C4-2B (cell line): ENCODE measurements around the gene CLDN2.

Experiments
- ZFX ChIP-seq: fragments of 450-650 bp; IDR thresholded peaks from 2 replicates; pipeline ENCODE4 v1.6.1; 2017
- TF ChIP-seq, protein P1 (sequence below): fragments of 450-650 bp; conservative IDR thresholded peaks from 2 replicates; pipeline ENCODE4 v1.5.1; 2017; ENCODE audit warnings: mild to moderate bottlenecking

- TF ChIP-seq, protein P1, sequence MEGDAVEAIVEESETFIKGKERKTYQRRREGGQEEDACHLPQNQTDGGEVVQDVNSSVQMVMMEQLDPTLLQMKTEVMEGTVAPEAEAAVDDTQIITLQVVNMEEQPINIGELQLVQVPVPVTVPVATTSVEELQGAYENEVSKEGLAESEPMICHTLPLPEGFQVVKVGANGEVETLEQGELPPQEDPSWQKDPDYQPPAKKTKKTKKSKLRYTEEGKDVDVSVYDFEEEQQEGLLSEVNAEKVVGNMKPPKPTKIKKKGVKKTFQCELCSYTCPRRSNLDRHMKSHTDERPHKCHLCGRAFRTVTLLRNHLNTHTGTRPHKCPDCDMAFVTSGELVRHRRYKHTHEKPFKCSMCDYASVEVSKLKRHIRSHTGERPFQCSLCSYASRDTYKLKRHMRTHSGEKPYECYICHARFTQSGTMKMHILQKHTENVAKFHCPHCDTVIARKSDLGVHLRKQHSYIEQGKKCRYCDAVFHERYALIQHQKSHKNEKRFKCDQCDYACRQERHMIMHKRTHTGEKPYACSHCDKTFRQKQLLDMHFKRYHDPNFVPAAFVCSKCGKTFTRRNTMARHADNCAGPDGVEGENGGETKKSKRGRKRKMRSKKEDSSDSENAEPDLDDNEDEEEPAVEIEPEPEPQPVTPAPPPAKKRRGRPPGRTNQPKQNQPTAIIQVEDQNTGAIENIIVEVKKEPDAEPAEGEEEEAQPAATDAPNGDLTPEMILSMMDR, result no peak
- TF ChIP-seq ZFX, result no peak
These were observed 56.2 kb downstream of the CLDN2 start for GRCh38 chrX:106976416-106976815.
